Loucy (cell line): ENCODE data around the gene EML1.

Experiments used
- H2AFZ ChIP-seq: fragments of 200-600 bp; sonication (generic); 2 replicates; pipeline ENCODE4 v1.6.0; 2016; ENCODE audit warnings: antibody characterized with exemption, mild to moderate bottlenecking, low read length, moderate library complexity
- H3F3A ChIP-seq: fragments of 200-600 bp; 2 replicates; pipeline ENCODE4 v1.6.0; 2016; ENCODE audit warnings: antibody characterized with exemption, low read depth, mild to moderate bottlenecking
- H3K27me3 ChIP-seq: fragments of 200-600 bp; sonication (generic); 2 replicates; pipeline ENCODE4 v1.6.1; 2014; ENCODE audit warnings: low read length, mild to moderate bottlenecking; ENCODE audit not compliant: insufficient read depth, poor library complexity, severe bottlenecking
- H3K36me3 ChIP-seq: fragments of 200-600 bp; sonication (generic); 2 replicates; pipeline ENCODE4 v1.6.1; 2016; ENCODE audit warnings: low read length; ENCODE audit not compliant: insufficient read depth
- H3K4me1 ChIP-seq: fragments of 200-600 bp; sonication (generic); 2 replicates; pipeline ENCODE4 v1.5.1; 2014; ENCODE audit warnings: low read length, mild to moderate bottlenecking; ENCODE audit not compliant: insufficient read depth, poor library complexity, severe bottlenecking
- H3K4me2 ChIP-seq: fragments of 200-600 bp; sonication (generic); 2 replicates; pipeline ENCODE4 v1.6.0; 2014; ENCODE audit warnings: antibody characterized with exemption, low read length, low read depth, mild to moderate bottlenecking; ENCODE audit not compliant: poor library complexity, severe bottlenecking
- H3K4me3 ChIP-seq: fragments of 200-600 bp; sonication (generic); 2 replicates; pipeline ENCODE4 v1.5.1; 2014; ENCODE audit warnings: low read length, mild to moderate bottlenecking, mixed read lengths; ENCODE audit not compliant: poor library complexity, severe bottlenecking
- H3K79me2 ChIP-seq: fragments of 200-600 bp; sonication (generic); 2 replicates; pipeline ENCODE4 v1.6.1; 2014; ENCODE audit warnings: low read length; ENCODE audit not compliant: insufficient read depth
- H3K9ac ChIP-seq: fragments of 200-600 bp; sonication (generic); 2 replicates; pipeline ENCODE4 v1.6.0; 2014; ENCODE audit warnings: mild to moderate bottlenecking, low read depth, low read length, moderate library complexity; ENCODE audit not compliant: poor library complexity, severe bottlenecking
- H3K9me2 ChIP-seq: fragments of 200-600 bp; sonication (generic); replicated peaks from 2 replicates; pipeline ENCODE4 v1.6.1; 2016; ENCODE audit warnings: low read depth, low read length, mixed read lengths
- H3K9me3 ChIP-seq: fragments of 200-600 bp; sonication (generic); 2 replicates; pipeline ENCODE4 v1.6.1; 2014; ENCODE audit warnings: mild to moderate bottlenecking, antibody characterized with exemption, low read length, low read depth; ENCODE audit not compliant: insufficient read depth
- H4K20me1 ChIP-seq: fragments of 200-600 bp; sonication (generic); 2 replicates; pipeline ENCODE4 v1.6.0; 2014; ENCODE audit warnings: antibody characterized with exemption, low read length, mild to moderate bottlenecking; ENCODE audit not compliant: insufficient read depth, poor library complexity, severe bottlenecking
- EZH2phosphoT487 ChIP-seq: fragments of 200-600 bp; IDR thresholded peaks from 2 replicates; pipeline ENCODE4 v1.6.1; 2018; ENCODE audit warnings: antibody characterized with exemption, mild to moderate bottlenecking, moderate library complexity, borderline replicate concordance
- TF ChIP-seq, protein P1 (sequence below): fragments of 200-600 bp; sonication (generic); conservative IDR thresholded peaks from 2 replicates; pipeline ENCODE4 v1.5.1; 2014; ENCODE audit warnings: mild to moderate bottlenecking, antibody characterized with exemption, low read length

The EML1 gene

GRCh38 chr14:99936738-99937474, 143.7 kb downstream of the EML1 start:
- no peak overlapping the region for H2AFZ ChIP-seq
- H3F3A ChIP-seq, result no peaks in the 10 kb centered on the region
- no peaks in the 10 kb centered on the region for H3K4me1 ChIP-seq
- H3K9ac ChIP-seq, result no peak overlapping the region
- H3K27me3 ChIP-seq, result no peaks in the 10 kb centered on the region
- no peak overlapping the region for H3K4me3 ChIP-seq
- TF ChIP-seq, protein P1, sequence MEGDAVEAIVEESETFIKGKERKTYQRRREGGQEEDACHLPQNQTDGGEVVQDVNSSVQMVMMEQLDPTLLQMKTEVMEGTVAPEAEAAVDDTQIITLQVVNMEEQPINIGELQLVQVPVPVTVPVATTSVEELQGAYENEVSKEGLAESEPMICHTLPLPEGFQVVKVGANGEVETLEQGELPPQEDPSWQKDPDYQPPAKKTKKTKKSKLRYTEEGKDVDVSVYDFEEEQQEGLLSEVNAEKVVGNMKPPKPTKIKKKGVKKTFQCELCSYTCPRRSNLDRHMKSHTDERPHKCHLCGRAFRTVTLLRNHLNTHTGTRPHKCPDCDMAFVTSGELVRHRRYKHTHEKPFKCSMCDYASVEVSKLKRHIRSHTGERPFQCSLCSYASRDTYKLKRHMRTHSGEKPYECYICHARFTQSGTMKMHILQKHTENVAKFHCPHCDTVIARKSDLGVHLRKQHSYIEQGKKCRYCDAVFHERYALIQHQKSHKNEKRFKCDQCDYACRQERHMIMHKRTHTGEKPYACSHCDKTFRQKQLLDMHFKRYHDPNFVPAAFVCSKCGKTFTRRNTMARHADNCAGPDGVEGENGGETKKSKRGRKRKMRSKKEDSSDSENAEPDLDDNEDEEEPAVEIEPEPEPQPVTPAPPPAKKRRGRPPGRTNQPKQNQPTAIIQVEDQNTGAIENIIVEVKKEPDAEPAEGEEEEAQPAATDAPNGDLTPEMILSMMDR, result no peak; the same call in 1 of the 2 replicates
- TF ChIP-seq EZH2phosphoT487, result no peak
- no peaks in the 10 kb centered on the region for H3K79me2 ChIP-seq
- H3K9me2 ChIP-seq, result no peaks in the 10 kb centered on the region
- H3K36me3 ChIP-seq, result no peaks in the 10 kb centered on the region
- H3K4me2 ChIP-seq, result no peak overlapping the region
- no peaks in the 10 kb centered on the region for H3K9me3 ChIP-seq
- no peaks in the 10 kb centered on the region for H4K20me1 ChIP-seq

GRCh38 chr14:99937475-99938244, 144.4 kb downstream of the EML1 start:
- Histone ChIP-seq H3K4me3 (no peak overlapping the region), H3K36me3 (no peaks in the 10 kb centered on the region), H3K9me3 (no peaks in the 10 kb centered on the region), H3K4me2 (no peak overlapping the region), H3K4me1 (no peaks in the 10 kb centered on the region), H3K9me2 (no peaks in the 10 kb centered on the region), H2AFZ (no peak overlapping the region), H3F3A (no peaks in the 10 kb centered on the region), H3K79me2 (no peaks in the 10 kb centered on the region), H3K9ac (no peak overlapping the region), H4K20me1 (no peaks in the 10 kb centered on the region), H3K27me3 (no peaks in the 10 kb centered on the region)
- no peak for TF ChIP-seq EZH2phosphoT487

DNA sequence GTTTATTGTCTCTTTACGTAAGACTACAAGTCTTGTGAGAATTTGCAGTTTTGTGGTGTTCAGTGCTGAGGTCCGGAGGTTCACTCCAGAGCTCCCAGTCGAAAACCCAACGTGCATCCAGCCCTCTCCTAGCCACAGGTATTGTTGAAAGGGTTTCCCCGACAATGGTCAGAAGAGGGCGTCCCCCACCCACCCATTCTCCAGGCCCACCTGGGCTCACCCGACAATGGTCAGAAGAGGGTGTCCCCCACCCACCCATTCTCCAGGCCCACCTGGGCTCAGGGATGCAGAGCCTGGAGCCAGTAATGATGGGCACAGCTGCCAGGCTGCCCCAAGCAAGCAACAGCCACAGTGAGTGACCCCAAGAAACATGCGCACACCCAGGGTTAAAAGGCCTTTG, 145.2 kb downstream of the EML1 start:
- no peaks in the 10 kb centered on the region for H3K79me2 ChIP-seq
- H3K27me3 ChIP-seq, result no peaks in the 10 kb centered on the region
- TF ChIP-seq EZH2phosphoT487, result no peak
- TF ChIP-seq, protein P1, result 0 out of 2 replicates have a peak, but pooled peaks have one; percentile 12
- no peaks in the 10 kb centered on the region for H3K36me3 ChIP-seq
- no peak overlapping the region for H3K4me3 ChIP-seq
- H3K4me2 ChIP-seq, result no peak overlapping the region
- H3F3A ChIP-seq, result no peaks in the 10 kb centered on the region
- H4K20me1 ChIP-seq, result no peaks in the 10 kb centered on the region
- H3K9me2 ChIP-seq, result no peaks in the 10 kb centered on the region
- H3K9me3 ChIP-seq, result no peaks in the 10 kb centered on the region
- no peak overlapping the region for H3K9ac ChIP-seq
- H2AFZ ChIP-seq, result no peak overlapping the region
- no peaks in the 10 kb centered on the region for H3K4me1 ChIP-seq
